A549 (cell line): ENCODE results near the gene NRK.

Experiments used
- CEBPB ChIP-seq, 2 experiments: fragments of >200 bp in 1 of 2; sonication (Bioruptor Twin) in 1 of 2; formaldehyde crosslinking in 1 of 2; IDR thresholded peaks; 2 replicates each; pipeline ENCODE4 v1.6.1; 2012 to 2016
- CTCF ChIP-seq: fragments of >200 bp; sonication (Bioruptor Twin); formaldehyde crosslinking; IDR thresholded peaks from 3 replicates; pipeline ENCODE4 v1.5.1; 2016
- ELK1 ChIP-seq: fragments of 150-350 bp; IDR thresholded peaks from 2 replicates; pipeline ENCODE4 v1.6.1; 2014; ENCODE audit warnings: low read depth, mild to moderate bottlenecking, low read length
- KDM1A ChIP-seq: fragments of 200-600 bp; sonication (generic); IDR thresholded peaks from 2 replicates; pipeline ENCODE4 v1.6.1; 2016; ENCODE audit warnings: low read depth, mild to moderate bottlenecking
- PHF8 ChIP-seq: fragments of 200-600 bp; sonication (generic); IDR thresholded peaks from 2 replicates; pipeline ENCODE4 v1.6.1; 2016; ENCODE audit warnings: low read depth, mild to moderate bottlenecking, antibody characterized with exemption, moderate library complexity, borderline replicate concordance
- POLR2A ChIP-seq: IDR thresholded peaks from 2 replicates; pipeline ENCODE4 v1.6.1; 2012; ENCODE audit warnings: mild to moderate bottlenecking, low read length
- RFX5 ChIP-seq: fragments of 450-650 bp; IDR thresholded peaks from 2 replicates; pipeline ENCODE4 v1.7.1; 2014; ENCODE audit warnings: antibody characterized with exemption, mild to moderate bottlenecking, moderate library complexity

DNA sequence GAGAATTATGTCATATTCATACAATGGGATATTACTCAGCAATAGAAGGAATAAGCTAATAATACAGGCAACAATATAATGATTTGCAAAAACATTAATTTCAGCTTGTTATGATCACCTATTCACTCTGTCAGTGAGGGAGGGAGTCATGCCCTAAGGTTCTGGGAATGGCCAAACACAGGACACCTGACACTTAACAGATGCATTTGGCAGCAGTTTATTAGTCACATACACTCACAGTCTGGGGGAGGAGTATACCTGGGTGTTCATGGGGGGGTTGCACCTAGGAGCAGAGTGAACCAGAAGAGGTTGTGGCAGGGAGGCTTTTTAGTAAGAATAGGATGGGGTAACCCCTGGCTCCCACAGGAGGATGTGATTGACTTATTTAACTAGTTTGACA, 177.9 kb downstream of the NRK start:
- TF ChIP-seq ELK1, result no peak
- no peak for TF ChIP-seq POLR2A
- no peak for TF ChIP-seq RFX5
- TF ChIP-seq CTCF, result no peak
- TF ChIP-seq KDM1A, result no peak
- TF ChIP-seq PHF8, result no peak
- no peak for TF ChIP-seq CEBPB (IDR thresholded peaks at IDR 0.05)
